Limb (tissue), 2 donors: ENCODE results near the gene CCNI.

ENCODE experiments used
- DNase-seq, 2 donors: peaks; one replicate each; pipeline ENCODE4 v3.0.0-alpha.2; 2016; ENCODE audit errors: extremely low spot score in 2 of 2

CCNI gene

DNA sequence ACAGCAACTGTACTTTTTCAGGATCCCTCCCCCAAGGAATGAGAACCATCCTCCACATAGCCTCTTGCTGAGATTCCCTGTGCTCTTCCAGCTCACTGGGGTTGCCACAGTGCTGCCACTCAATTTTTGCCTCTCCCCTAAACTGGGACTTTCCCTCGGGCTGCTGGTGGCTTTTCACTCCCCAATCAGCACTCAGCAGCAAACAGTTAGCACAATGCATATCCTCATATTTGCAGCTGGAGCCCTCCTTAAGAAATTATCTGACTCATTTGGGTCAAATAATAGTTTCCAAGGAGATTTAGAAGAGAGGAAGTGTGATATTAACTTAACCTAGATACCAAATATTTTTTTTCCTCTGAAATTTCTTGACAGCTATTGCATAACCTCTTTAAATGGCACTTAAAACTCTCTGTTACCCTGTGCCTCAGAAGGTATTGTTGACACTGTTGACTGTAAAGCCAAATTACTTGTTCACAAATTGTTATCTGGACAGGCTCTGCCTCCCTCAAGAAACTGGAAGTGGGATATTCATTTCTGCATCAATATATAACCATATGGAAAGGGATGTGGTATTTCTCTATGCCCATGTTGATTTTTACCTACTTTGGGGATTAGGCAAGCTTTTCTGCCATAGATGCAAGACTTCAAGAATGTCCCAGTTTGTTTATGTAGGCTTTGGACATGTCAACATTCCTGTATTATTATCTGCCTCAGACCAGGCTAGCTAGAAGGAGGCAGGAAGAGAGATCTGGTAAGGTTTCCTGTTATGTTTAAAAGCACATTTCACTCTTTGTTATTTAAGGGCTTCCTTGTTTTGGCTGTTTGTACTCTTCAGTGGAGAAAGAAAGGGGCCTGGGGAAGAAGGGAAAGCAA, 68.2 kb downstream of the CCNI start:
- DNase-seq: no peak

DNA sequence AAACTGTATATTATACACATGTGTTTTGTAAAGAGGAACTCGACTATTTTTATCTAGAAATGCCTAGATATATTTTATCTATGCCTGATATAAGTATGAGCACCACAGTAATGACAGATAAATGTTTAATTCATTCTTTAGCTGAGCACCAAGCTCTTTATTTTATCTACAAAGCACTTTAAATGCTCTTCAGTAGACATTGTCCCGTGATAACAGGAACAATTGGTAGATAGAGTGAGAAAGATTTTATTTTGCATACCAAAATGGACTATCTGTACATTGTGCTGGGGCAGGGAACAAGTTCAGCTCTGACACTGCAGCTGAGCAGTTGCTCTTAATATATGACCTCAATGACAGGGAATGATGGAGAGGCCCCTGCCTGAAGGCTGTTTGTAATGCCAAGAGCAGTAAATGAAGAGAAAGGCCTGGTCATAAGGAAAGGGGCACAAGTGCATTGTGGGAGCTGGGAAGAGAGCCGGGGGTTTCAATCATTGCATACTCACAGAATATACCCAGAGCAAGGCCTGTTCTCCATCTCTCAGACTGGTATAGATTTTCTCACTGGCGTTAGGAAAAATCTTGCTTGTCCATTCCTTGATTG, 68.9 kb downstream of the CCNI start:
- DNase-seq: no peak

DNA sequence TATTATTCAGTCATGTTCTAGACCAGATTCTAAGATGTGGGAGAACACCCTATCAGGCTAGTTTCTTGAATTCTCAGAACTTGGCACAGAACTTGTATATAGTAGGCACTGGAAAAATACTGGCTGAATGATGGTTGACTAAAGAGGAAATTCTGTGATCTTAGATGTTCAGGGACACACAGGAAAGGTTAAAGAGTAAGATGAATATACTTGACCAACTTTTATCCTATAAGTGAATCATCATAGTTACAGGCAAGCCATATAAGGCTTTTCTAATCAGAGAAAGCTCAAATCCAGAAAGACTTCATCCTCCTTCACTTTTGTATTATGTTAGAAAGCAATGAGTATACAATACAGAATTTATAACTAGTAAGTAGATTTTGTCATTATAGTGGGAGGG, 72.4 kb downstream of the CCNI start:
- no peak for DNase-seq

DNA sequence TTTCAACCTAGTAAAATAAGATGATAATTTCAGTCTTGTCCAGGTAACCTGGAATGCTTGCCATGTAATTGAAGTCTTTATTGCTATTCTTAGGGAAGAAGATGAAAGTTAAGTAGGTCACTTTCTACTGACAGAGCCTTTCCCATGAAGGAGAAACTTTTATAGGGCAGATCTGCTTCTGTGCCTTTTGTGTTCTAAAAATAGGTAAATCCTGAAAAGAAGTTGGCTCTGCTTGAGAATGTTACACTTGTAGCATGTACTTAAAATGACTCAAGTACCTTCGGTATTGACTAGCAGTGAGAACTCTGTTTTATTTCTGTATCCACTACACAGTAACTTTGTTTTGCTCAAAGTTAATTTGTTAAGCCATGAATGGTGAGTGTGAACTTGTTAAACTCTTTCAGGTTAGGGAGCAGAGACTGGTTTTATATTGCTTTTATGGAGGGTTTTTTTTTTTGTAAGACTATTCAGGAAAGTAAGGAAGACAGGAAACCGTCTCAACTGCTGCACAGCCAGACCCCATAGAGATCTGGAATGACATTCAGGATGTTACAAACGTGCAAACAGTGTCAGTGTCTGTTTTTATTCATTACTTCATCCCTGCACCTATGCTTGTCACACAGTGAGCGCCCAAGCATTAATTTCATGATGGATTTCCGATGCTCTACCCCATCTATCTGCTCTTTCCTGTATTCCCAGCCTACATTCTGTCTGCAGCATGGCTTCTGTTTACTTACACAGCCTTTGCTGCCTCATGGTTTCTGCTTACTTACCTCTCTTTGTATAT, 73.3 kb downstream of the CCNI start:
- no peak for DNase-seq

DNA sequence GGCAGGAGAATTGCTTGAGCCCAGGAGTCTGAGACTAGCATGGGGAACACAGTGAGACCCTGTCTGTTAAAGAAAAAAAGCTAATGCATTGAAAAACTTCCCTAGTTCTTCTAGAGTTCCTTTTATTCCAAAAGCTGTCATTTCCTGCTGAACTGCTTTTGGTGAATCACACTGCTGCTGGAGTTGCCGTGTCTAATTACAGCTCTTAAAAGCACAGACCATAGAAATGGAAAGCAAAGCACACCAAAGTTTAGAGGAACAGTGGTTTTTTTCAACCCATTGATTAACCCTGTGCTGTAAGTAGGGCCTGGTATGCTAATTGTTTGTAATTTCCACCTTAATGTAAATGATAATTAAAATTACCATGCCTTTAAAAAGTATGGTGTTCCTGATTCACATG, 73.9 kb downstream of the CCNI start:
- DNase-seq: no peak

DNA sequence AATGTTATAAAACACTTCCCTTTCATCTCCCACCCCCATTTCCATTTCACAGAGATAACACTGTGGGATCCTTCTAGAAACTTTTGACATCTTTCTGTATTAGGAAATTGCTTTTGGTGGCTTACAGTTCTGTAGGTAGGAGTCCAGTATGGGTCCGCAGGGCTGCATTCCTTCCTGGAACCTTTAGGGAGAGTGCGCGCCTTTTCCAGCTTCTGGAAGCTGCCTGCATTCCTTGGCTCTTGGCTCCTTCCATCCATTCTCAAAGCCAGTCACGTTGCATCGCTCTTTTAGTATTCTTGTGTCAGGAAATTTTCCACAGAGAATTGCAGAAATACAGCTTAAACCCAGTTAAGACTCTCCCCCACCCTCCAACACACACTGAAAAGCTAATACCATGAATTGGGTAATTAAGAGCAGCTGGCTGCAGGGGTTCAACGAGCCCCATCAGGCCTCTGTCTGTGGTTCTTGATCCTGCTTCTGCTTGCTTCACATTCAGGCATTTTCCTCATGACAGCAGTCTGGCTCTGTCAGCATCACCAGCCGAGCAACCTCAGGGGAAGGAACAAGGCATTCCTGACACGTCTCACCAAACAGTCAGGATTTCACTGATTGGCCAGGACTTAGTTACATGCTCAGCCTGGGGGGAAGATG, 77.4 kb downstream of the CCNI start:
- no peak for DNase-seq

DNA sequence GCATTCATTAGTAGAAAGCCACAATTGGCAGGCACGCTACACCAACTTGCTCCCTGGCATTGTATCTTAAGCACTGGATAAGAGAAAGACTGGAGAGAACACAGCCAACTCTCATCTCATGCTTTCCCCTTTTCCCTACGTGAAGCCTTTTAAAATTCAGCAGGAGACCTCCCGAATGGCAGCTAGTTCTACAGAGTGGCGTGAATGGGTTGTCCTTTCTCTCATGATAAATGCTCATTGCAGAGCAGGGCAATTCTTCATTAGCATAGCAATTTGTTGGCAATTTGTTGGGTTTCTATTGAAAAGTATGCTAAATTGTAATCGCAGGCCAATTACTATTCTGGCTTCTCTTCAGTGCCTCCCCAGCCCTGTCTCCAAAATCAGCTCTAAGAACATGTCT, 78.3 kb downstream of the CCNI start:
- no peak for DNase-seq
